CD4-positive, alpha-beta T cell treated with Interleukin-2 at 100 ng/mL for 4 hours (primary cell): Measurements from ENCODE around the gene MMP15.
A peak's percentile ranks its signal among the peaks of the same experiment; 100 is the strongest.
"Not testable (repeated sequence)": the region's sequence is repeated elsewhere in the genome, so short reads cannot be mapped to it uniquely, and the experiment has no call there.

Experiments
- DNase-seq: peaks from one replicate; pipeline ENCODE4 v3.0.0-alpha.2; 2020; ENCODE audit warnings: low spot score

Gene MMP15

DNA sequence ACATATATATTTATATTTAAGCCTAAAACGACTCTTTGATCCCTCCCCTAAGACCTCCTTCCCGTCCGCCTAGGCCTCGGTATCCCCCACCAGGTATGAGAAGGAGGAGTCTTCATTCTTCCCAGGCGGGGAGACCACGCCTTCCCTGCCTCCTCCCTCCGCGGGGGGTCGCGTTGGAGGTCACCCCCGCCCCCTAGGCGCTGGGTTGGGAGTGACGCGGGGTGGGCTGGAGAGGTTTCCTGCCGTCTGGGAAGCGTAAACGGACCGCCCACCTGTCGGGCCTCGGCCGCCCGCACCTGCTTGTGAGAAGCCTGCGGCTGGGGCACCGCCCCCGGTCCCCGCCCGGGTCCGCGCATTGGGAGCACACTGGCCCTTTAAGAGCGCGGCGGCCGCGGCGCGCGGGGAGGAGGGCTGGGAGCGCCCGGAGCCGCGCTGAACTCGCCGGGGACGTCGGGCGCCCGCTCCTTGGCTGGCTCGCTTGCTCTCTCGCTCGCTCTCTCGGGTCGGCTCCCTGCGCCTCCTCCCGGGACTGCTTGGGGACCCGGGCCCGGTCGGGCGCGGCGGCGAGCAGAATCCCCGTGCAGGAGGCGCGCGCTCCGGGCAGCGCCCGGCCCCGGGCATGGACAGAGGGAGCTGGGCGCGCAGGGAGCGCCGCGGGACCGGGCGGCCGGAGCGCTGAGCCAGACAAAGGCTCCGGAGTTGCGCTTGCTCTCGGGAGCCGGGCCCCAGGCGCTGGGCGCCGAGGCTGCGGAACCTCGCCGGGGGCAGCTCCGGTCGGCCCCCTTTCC is at the start of gene MMP15:
MMP15 (plus strand) TSS at position 404 of the 788 bp plus-strand sequence. CDS start 597 bp downstream, outside the sequence.
- peak; percentile 61 for DNase-seq

- no peak for DNase-seq
Measured at GRCh38 chr16:57976331-57976796, 49.2 kb upstream of the MMP15 start.

- no peak for DNase-seq
Measured at GRCh38 chr16:57977418-57978069, 48.0 kb upstream of the MMP15 start.

- DNase-seq: not testable (repeated sequence)
Measured at GRCh38 chr16:57978070-57978465, 47.5 kb upstream of the MMP15 start.

DNA sequence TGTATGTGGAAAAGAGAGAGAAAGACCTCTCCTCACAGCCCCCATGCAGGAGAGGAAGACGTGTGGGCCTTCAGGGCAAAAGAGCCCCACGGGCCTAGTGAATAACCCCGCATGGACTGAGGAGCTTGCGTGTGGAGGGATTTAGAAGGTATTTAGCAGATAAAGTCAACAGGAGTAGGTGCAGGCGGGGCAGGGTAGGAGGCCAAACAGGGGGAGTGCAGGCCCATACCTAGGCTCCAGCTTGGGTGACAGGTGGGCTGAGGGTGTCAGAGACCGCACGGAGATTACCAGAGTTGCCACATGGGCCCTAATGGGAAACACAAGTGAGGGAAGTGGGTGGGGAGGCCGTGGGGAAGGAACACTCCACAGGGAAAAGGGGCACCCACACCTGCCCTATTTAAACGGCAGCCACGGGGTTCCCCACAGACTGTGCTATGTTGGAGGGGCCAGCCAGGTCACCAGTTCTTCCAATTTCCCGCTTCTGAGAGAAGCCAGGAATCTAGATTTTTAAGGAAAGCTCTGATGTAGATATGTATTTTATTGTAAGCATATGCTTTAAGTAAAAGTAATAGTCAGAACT is 46.5 kb upstream of the MMP15 start:
- no peak for DNase-seq

DNA sequence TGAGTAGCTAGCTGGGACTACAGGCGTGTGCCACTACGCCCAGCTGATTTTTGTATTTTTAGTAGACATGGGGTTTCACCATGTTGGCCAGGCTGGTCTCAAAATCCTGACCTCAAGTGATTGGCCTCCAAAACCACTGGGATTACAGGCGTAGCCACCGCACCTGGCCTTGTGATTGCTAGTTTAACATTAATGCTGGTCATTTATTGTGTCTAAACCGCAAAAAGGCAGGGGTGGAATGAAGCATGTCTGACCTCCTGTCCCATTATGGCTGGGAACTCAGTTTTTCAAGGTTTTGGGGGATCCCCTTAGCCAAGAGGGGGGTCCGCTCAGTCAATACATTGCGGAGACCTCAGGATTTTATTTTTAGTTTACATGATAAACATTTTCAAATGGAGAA is 43.9 kb upstream of the MMP15 start:
- DNase-seq: no peak

DNA sequence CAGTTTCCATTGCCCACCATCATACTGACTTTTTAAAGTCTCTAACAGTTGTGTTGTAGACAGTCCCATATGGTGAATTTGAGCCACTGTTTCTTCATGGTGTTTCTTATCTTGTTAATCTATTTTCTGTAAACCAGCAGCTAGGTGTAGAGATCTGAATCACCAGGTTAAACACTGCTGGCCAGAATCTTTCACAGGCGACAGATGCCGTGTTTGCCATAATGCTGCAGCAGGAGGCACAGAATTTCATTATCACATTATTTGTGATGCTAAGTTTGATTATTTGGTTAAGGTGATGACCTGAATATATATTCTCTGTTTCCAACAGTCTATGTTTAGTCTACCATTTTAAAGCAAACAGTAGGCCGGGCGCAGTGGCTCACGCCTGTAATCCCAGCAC is 43.2 kb upstream of the MMP15 start:
- no peak for DNase-seq

- DNase-seq: peak; percentile 94
Measured at GRCh38 chr16:57984443-57985203, 40.9 kb upstream of the MMP15 start.

GRCh38 chr16:57985204-57986181 is 40.1 kb upstream of the MMP15 start:
- no peak for DNase-seq

DNA sequence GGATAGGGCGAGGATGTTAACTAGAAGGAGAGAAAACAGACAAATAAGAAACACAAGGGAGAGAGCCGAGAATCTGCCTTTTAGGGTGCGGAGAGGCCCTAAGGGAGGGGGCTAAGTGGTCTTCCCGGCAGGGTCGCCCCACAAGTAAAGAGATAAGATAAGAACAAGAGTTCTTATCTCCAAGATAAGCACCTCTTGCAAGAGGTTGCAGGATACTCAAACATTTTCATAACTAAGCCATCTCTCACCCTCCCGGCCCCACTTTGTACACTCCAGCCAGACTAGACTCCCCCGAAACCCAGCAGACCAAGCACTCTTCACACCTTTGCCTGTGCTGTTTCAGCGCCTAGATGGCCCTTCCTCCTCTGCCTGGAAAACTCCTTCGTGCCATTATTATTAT is 39.4 kb upstream of the MMP15 start:
- DNase-seq: no peak

DNA sequence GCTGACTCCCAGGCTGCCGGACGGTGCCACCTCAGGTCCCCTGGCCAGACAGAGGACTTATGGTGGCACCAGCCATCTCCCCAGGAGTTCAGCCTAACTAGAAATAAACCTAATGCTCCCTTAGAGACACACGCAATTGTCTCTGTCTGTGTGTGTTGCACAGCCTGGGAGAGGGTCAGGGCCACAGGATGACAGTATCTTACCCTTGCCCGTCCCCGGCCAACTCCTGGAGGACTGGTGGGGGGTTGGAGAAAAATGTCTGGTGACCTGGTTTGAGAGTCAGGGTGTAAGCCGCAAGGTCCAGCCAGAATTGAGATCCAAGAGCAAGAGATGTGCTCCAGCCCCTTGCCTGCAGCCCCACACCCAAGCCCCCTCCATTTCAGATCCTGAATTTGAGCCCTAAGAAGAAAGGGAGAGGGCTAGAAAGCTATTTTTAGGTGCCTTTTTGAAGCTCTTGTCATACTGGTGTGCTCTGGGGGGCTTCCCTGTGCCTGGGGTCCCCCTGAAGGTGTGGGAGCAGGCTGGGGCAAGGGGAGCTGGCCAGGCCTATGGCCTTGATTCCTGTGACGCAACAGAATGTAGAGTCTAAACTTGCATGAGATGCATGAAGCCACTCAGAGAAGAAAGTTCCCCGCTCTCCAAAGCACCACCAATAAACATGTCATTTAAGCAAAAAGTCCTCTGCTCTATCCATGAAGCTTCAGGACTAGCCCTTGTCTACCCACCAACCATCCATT is 37.9 kb upstream of the MMP15 start:
- DNase-seq: no peak

- no peak for DNase-seq
Measured at GRCh38 chr16:57988929-57989328, 36.6 kb upstream of the MMP15 start.

- DNase-seq: no peak
Measured at GRCh38 chr16:57991551-57992059, 33.9 kb upstream of the MMP15 start.

DNA sequence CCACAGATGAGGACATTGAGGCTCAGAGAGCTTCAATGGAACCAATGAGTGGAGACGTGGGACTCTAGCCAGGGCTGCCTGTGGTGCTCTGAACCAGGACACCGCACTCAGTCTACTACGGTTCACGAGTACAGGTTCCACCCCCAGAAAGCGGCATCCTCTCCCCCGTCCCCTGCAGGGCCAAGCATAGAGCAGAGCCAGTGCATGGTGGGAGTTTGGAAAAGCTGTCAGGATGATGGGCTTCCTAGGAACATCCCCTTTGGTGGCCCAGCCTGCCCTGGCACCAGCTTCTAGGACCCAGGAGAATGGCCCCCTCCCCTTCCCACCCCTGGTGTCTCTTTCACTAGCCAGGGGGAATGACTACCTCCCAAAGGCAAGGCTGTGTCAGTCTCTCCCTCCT is 33.5 kb upstream of the MMP15 start:
- no peak for DNase-seq

DNA sequence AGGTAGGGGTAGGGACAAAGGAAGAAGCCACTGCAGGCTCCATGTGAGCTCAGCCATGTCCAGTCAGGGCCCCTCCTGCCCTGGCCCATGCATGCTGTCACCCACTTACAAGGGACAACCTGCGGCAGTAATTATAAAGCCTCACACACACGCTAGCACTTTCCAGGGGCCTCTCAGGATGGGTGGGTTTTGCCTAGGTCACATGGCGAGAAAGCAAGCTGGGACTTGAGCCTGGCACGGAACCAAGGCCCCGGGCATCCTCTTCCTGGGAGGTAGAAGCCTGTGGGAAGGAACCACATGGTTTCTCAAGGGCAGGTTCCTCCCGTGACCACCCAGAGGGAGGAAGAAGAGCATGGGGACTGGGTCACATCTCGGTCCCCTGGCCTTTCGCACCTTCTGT is 32.1 kb upstream of the MMP15 start:
- DNase-seq: no peak

GRCh38 chr16:57993897-57994296 is 31.7 kb upstream of the MMP15 start:
- DNase-seq: no peak

DNA sequence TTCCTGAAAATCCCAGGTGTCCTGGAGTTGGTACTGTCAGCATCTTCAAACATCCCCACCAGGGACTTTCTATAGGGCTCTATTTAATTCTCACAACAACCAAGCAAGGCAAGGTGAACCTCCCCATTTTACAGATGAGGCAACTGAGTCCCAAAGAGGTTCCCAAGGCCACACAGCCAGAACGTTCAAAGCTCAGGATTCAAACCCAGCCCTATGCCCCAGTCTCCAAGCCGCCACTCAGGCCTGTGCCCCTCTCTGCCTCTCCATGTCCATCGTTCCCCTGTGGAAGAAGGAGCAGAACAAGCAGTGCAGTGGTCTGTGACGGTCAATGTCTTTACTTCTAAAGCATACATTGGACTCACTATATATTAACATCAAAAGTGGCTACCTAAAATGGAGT is 31.2 kb upstream of the MMP15 start:
- no peak for DNase-seq

DNA sequence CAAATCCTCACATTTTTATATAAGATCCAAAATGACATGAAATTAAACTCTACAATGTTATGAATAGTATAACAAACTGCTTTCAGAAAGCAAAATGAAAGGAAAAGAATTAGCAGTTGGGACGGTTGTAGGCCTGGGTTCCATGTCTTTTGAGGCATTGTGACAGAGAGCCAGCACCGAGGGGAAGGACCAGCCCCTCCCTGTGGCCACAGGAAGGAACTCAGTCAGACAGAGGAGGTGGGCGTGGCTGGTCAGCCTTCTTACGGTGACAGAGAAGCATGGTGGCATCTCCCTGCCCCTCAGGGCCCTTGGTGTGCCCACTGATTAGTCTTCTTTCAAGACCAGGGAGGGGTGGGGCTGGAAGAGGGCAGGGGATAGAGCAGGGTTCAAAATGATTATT is 30.8 kb upstream of the MMP15 start:
- peak; percentile 50 for DNase-seq

DNA sequence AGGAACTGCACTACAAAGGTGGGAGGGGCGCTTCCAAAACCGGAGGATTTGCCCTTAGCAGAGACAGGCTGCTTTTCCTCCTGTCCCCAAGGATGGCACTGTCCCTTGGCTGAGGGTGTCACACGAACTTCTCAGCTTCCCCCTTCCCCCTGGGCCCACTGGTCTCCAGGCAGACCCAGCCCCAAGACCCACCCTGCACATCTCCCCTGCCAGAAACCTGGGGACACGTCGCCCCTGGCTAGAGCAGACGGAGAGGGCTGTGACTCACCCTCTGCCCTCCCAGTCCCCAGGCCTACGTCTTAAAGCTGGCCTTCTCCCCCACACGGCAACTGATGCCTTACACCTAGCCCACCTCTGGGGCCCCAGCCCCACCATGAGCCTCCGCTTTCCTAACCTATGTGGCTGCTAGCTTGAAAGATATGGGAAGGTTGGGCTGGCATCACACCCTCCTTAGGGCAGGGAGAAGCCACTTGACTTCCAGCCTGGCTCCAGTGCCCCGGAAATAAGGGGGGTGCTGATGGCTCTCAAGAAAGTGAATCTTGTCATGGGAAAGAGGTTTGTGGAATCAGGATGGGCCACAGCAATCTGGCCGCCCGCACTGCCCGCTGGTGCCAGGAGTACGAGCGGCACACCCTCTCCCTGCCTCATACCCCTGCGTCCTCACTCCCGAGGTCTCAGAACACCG is 29.7 kb upstream of the MMP15 start:
- DNase-seq: no peak
